ENCODE measurements around the gene SRRM4.

DNA sequence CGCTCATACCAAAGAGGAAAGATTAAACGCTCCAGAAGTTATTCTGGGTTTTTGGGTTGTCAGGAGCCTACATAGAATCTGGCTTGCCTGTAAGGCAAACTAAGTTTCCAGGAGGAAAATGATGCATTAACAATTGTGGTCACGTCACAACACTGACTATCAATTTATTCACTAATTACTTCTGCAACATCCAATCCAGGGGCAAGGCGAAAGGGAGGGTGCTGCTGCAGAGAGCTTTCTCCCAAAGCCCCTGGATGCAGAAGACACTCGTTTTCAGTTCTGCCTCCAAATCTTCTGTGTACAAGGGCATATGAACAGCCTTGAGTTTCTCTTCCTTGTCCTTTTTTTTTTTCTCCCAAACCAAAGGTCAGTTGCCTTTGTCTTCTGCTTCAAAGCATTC, 10.5 kb upstream of the SRRM4 start:
- TF ChIP-seq, protein P1, sequence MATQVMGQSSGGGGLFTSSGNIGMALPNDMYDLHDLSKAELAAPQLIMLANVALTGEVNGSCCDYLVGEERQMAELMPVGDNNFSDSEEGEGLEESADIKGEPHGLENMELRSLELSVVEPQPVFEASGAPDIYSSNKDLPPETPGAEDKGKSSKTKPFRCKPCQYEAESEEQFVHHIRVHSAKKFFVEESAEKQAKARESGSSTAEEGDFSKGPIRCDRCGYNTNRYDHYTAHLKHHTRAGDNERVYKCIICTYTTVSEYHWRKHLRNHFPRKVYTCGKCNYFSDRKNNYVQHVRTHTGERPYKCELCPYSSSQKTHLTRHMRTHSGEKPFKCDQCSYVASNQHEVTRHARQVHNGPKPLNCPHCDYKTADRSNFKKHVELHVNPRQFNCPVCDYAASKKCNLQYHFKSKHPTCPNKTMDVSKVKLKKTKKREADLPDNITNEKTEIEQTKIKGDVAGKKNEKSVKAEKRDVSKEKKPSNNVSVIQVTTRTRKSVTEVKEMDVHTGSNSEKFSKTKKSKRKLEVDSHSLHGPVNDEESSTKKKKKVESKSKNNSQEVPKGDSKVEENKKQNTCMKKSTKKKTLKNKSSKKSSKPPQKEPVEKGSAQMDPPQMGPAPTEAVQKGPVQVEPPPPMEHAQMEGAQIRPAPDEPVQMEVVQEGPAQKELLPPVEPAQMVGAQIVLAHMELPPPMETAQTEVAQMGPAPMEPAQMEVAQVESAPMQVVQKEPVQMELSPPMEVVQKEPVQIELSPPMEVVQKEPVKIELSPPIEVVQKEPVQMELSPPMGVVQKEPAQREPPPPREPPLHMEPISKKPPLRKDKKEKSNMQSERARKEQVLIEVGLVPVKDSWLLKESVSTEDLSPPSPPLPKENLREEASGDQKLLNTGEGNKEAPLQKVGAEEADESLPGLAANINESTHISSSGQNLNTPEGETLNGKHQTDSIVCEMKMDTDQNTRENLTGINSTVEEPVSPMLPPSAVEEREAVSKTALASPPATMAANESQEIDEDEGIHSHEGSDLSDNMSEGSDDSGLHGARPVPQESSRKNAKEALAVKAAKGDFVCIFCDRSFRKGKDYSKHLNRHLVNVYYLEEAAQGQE (IDR thresholded peaks at IDR 0.05; ENCODE audit: borderline replicate concordance), result no peak
- TF ChIP-seq CTCF (IDR thresholded peaks at IDR 0.05; ENCODE audit: poor library complexity, severe bottlenecking) (no peak), POLR2AphosphoS5 (IDR thresholded peaks at IDR 0.05) (no peak), EZH2 (IDR thresholded peaks at IDR 0.05; ENCODE audit: borderline replicate concordance, insufficient read depth, low read length, poor library complexity, severe bottlenecking) (no peak), EP300 (conservative IDR thresholded peaks at IDR 0.05; ENCODE audit: poor library complexity, severe bottlenecking) (no peak), SMC3 (conservative IDR thresholded peaks at IDR 0.05; ENCODE audit: poor library complexity) (no peak), RAD21 (conservative IDR thresholded peaks at IDR 0.05) (no peak), MXI1 (conservative IDR thresholded peaks at IDR 0.05; ENCODE audit: poor library complexity, severe bottlenecking) (no peak), TAF1 (IDR thresholded peaks at IDR 0.05; ENCODE audit: low read depth) (no peak)
